ENCODE results near the gene MAP1LC3B2. TPM values are rescaled to one million over a fixed set of nuclear protein-coding genes. Genes with fewer than 3 reads are reported as not detected.

MAP1LC3B2 gene
- total RNA-seq, 2 donors from 2014 or later, result not detected

DNA sequence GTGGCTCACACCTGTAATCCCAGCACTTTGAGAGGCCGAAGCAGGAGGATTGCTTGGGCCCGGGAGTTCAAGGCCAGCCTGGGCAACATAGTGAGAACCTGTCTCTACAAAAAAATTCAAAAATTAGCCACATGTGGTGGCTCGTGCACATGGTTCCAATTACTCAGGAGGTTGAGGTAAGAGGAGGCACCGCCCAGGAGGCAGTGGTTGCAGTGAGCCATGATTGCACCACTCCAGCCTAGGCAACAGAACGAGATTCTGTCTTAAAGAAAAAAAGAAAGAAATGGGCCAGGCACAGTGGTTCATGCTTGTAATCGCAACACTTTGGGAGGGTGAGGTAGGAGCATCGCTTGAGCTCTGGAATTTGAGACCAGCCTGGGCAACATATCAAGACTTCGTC is 33.5 kb downstream of the MAP1LC3B2 start:
- ATAC-seq, result no peak
- H3K27me3 ChIP-seq, result no peaks in the 10 kb centered on the region
- intact Hi-C loops (cut with DNase I), result no loop called here

GRCh38 chr12:116594325-116595038 is 35.3 kb downstream of the MAP1LC3B2 start:
- intact Hi-C loops (cut with DNase I), result loop anchor here (5.0 kb wide), 1 partner anchor 327 kb away; no protein-coding TSS in a partner anchor
- no peak overlapping the region for H3K27ac ChIP-seq
- no peak for ATAC-seq

More for the DNA sequence above, 33.5 kb downstream of the MAP1LC3B2 start:
- Histone ChIP-seq H3K4me3 (no peak overlapping the region), H3K27ac (peak overlapping the region; percentile 27 to 81 (median 65)), H3K36me3 (replicated peaks in 1 of 2; ENCODE audit: insufficient read depth in 1 of 2, low read depth in 2 of 2) (no peaks in the 10 kb centered on the region), H3K4me1 (peaks cover 17% of the 10 kb centered on the region), H3K9me3 (no peaks in the 10 kb centered on the region)
- 69 to 77% methylated on average over 8 of the region's 8 CpGs for WGBS, 2 donors
- DNase-seq, result peak in 1 of 4 donors; percentile 7
- TF ChIP-seq CTCF (IDR thresholded peaks at IDR 0.05) (no peak), POLR2A (IDR thresholded peaks at IDR 0.05) (no peak)

GRCh38 chr12:116595186-116595585 is 36.0 kb downstream of the MAP1LC3B2 start:
- Histone ChIP-seq H3K4me3 (no peak overlapping the region), H3K4me1 (peaks cover 40% of the 10 kb centered on the region), H3K36me3 (replicated peaks in 1 of 2; ENCODE audit: insufficient read depth in 1 of 2, low read depth in 2 of 2) (no peaks in the 10 kb centered on the region), H3K27ac (no peak overlapping the region), H3K9me3 (no peaks in the 10 kb centered on the region), H3K27me3 (no peaks in the 10 kb centered on the region)
- intact Hi-C loops (cut with DNase I), result loop anchor here (5.0 kb wide), 1 partner anchor 328 kb away; no protein-coding TSS in a partner anchor
- WGBS, 2 donors, result 0% methylated on average over 1 of the region's 1 CpG
- no peak for TF ChIP-seq CTCF (IDR thresholded peaks at IDR 0.05)
- no peak for TF ChIP-seq POLR2A (IDR thresholded peaks at IDR 0.05)
- peak in 1 of 4 donors; percentile 10 for DNase-seq
- ATAC-seq, result no peak

More at GRCh38 chr12:116594325-116595038, 35.3 kb downstream of the MAP1LC3B2 start:
- peak in 1 of 4 donors; percentile 62 for DNase-seq
- no peaks in the 10 kb centered on the region for H3K9me3 ChIP-seq
- no peaks in the 10 kb centered on the region for H3K36me3 ChIP-seq (replicated peaks in 1 of 2; ENCODE audit: insufficient read depth in 1 of 2, low read depth in 2 of 2)
- H3K4me3 ChIP-seq, result no peak overlapping the region
- no peaks in the 10 kb centered on the region for H3K27me3 ChIP-seq
- TF ChIP-seq POLR2A (IDR thresholded peaks at IDR 0.05) (no peak), CTCF (IDR thresholded peaks at IDR 0.05) (no peak)
- peaks cover 34% of the 10 kb centered on the region for H3K4me1 ChIP-seq
- 82 to 83% methylated on average over 12 of the region's 12 CpGs for WGBS, 2 donors

- no peak for DNase-seq
Measured at GRCh38 chr12:116595672-116596071, 36.5 kb downstream of the MAP1LC3B2 start.

More at GRCh38 chr12:116595672-116596071, 36.5 kb downstream of the MAP1LC3B2 start:
- ATAC-seq, result no peak
- no peaks in the 10 kb centered on the region for H3K9me3 ChIP-seq
- peaks cover 40% of the 10 kb centered on the region for H3K4me1 ChIP-seq
- no peak overlapping the region for H3K27ac ChIP-seq
- intact Hi-C loops (cut with DNase I), result loop anchor here (5.0 kb wide), 1 partner anchor 328 kb away; no protein-coding TSS in a partner anchor
- H3K4me3 ChIP-seq, result no peak overlapping the region
- no peaks in the 10 kb centered on the region for H3K36me3 ChIP-seq (replicated peaks in 1 of 2; ENCODE audit: insufficient read depth in 1 of 2, low read depth in 2 of 2)
- no peaks in the 10 kb centered on the region for H3K27me3 ChIP-seq
- TF ChIP-seq POLR2A (IDR thresholded peaks at IDR 0.05), result no peak
- TF ChIP-seq CTCF (IDR thresholded peaks at IDR 0.05), result no peak
